HFFc6 (cell line): Measurements from ENCODE around the gene SLIT3. TPM values are rescaled to one million over a fixed set of nuclear protein-coding genes. Genes with fewer than 3 reads are reported as not detected.
A peak's percentile ranks its signal among the peaks of the same experiment; 100 is the strongest.

Source experiments
- DNase-seq: peaks from one replicate; pipeline ENCODE4 v3.0.0-alpha.2; 2018
- H3K27ac Mint-ChIP-seq: 2 replicates; pipeline ENCODE4 v1.8.0; 2020; ENCODE audit warnings: mild to moderate bottlenecking, mixed read lengths
- H3K27me3 Mint-ChIP-seq: 2 replicates; pipeline ENCODE4 v1.8.0; 2021; ENCODE audit warnings: mild to moderate bottlenecking, moderate library complexity, mixed read lengths; ENCODE audit not compliant: insufficient read depth
- H3K36me3 Mint-ChIP-seq: 2 replicates; pipeline ENCODE4 v1.8.0; 2021; ENCODE audit warnings: low read depth, mixed read lengths
- H3K4me1 Mint-ChIP-seq: 2 replicates; pipeline ENCODE4 v1.8.0; 2020; ENCODE audit warnings: low read depth, mixed read lengths
- H3K4me3 Mint-ChIP-seq: 2 replicates; pipeline ENCODE4 v1.8.0; 2020; ENCODE audit warnings: mild to moderate bottlenecking, moderate library complexity, mixed read lengths
- H3K9me3 Mint-ChIP-seq: 2 replicates; pipeline ENCODE4 v1.8.0; 2020; ENCODE audit warnings: mild to moderate bottlenecking, mixed read lengths
- total RNA-seq, 6 experiments: library from RNA; stranded (reverse); fragmentation: NEBNext Ultra II Directional; extraction: Animal tissue kit (Norgen Biotek cat#: 25700); gene quantifications; 2 replicates in 1 of 6; 3 replicates in 5 of 6; pipeline ENCODE4 v1.2.3, GENCODE V29; 2021
- TF ChIP-seq, protein P1 (sequence below): fragments of 200-600 bp; sonication (generic); IDR thresholded peaks from 2 replicates; pipeline ENCODE4 v1.5.0; 2021; ENCODE audit warnings: antibody characterized with exemption, mild to moderate bottlenecking

SLIT3 gene
- total RNA-seq, 6 experiments from 2014 or later = 4.2 to 8.3 (median 7.1) TPM

DNA sequence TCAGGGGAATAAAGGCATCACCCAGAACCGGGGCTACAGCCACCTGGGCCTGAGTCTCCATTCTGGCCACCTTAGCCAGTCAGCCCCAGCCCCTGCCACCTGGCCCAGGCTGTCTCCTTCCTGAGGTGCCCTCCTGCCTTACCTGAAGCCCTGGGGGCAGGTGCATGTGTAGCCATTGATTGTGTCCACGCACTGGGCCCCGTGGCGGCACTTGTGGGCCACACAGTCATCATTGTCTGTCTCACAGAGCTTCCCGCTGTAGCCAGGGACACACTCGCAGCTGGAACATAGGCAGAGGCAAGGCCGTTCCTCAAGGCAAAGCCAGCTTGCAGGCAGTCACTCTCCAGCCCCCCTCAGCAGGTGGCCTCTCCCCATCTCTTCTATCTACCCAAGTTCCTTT lies 614.1 kb downstream of the SLIT3 start:
- Mint-ChIP-seq H3K9me3 (no peaks in the 10 kb centered on the region), H3K4me3 (no peak overlapping the region), H3K27me3 (peaks cover 5% of the 10 kb centered on the region), H3K27ac (no peak overlapping the region), H3K4me1 (peaks cover 6% of the 10 kb centered on the region), H3K36me3 (no peaks in the 10 kb centered on the region)
- DNase-seq = no peak
- TF ChIP-seq, protein P1, sequence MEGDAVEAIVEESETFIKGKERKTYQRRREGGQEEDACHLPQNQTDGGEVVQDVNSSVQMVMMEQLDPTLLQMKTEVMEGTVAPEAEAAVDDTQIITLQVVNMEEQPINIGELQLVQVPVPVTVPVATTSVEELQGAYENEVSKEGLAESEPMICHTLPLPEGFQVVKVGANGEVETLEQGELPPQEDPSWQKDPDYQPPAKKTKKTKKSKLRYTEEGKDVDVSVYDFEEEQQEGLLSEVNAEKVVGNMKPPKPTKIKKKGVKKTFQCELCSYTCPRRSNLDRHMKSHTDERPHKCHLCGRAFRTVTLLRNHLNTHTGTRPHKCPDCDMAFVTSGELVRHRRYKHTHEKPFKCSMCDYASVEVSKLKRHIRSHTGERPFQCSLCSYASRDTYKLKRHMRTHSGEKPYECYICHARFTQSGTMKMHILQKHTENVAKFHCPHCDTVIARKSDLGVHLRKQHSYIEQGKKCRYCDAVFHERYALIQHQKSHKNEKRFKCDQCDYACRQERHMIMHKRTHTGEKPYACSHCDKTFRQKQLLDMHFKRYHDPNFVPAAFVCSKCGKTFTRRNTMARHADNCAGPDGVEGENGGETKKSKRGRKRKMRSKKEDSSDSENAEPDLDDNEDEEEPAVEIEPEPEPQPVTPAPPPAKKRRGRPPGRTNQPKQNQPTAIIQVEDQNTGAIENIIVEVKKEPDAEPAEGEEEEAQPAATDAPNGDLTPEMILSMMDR = no peak

DNA sequence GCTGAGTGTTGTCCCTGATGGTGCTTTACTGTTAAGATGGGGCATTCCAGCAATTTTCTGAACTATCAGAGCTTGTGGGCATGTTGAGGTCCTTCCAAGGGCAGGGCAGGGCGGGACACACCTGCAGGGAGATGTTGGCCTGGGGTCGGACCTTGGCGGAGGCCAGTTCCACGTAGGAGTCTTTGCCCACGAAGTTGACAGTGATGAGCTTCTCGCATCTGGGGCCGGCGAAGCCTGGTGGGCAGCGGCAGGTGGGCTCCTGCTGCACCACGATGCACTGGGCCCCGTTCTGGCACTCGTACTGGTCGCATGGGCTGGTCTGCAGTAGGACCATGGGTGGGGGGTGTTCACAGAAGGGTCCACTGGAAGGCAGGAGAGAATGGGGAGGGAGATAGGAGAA lies 615.4 kb downstream of the SLIT3 start:
- H3K4me3 Mint-ChIP-seq = no peak overlapping the region
- peaks cover 3% of the 10 kb centered on the region for H3K27me3 Mint-ChIP-seq
- no peaks in the 10 kb centered on the region for H3K9me3 Mint-ChIP-seq
- no peak for DNase-seq
- TF ChIP-seq, protein P1 = no peak
- H3K4me1 Mint-ChIP-seq = peaks cover 17% of the 10 kb centered on the region
- no peak overlapping the region for H3K27ac Mint-ChIP-seq
- H3K36me3 Mint-ChIP-seq = no peaks in the 10 kb centered on the region

DNA sequence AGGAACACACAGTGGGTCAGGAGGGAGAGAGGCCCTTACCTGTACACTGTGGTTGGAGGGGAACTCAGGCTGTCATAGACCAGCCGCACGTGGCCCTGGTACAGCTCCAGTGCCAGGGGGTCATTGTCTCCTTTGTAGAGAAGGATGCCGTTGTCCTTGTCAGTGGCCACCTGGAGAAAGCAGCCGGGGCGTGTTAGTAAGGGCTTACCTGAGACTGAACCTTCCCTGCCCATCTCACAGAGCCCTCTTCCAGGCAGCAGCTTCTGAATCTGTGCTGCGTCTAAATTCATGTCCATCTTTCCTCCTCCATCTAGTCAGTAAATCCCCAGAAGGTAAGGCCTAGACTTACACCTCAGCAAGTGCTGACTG lies 617.0 kb downstream of the SLIT3 start:
- H3K4me3 Mint-ChIP-seq = no peak overlapping the region
- no peaks in the 10 kb centered on the region for H3K9me3 Mint-ChIP-seq
- no peak for DNase-seq
- TF ChIP-seq, protein P1 = no peak
- H3K36me3 Mint-ChIP-seq = no peaks in the 10 kb centered on the region
- peaks cover 3% of the 10 kb centered on the region for H3K27me3 Mint-ChIP-seq
- no peak overlapping the region for H3K27ac Mint-ChIP-seq
- peaks cover 17% of the 10 kb centered on the region for H3K4me1 Mint-ChIP-seq

DNA sequence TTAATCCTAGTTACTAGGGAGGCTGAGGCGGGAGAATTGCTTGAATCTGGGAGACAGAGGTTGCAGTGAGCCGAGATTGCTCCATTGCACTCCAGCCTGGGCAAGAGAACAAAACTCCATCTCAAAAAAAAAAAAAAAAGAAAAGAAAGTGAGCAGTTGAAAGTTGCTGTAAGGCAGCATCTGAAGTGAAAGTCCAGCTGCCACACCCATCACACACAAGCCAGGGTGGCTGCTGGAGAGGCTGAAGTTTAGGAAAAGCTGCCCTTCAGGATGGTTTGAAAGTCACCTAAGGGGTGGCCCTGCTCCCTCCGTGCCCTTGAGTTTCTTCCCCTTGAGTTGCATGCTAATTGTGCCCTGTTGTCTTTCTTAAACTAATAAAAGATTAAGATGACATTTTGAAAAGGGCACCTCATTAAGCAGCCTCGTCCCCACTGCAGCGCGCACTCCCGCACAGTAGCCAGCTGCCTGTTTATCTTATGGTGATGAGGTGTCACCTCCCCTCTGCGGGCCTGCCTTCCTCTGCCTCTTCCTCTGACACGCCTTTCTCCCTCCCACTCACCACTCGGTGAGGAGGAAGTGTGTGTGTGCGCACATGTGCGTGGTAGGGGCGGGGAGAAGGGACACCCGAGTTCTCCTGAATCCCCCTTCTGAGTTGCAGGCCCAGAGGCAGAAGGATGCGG lies 617.6 kb downstream of the SLIT3 start:
- no peak overlapping the region for H3K27ac Mint-ChIP-seq
- no peak for DNase-seq
- H3K9me3 Mint-ChIP-seq = no peaks in the 10 kb centered on the region
- peaks cover 3% of the 10 kb centered on the region for H3K27me3 Mint-ChIP-seq
- H3K4me3 Mint-ChIP-seq = no peak overlapping the region
- TF ChIP-seq, protein P1 = no peak
- H3K36me3 Mint-ChIP-seq = no peaks in the 10 kb centered on the region
- H3K4me1 Mint-ChIP-seq = peaks cover 17% of the 10 kb centered on the region

DNA sequence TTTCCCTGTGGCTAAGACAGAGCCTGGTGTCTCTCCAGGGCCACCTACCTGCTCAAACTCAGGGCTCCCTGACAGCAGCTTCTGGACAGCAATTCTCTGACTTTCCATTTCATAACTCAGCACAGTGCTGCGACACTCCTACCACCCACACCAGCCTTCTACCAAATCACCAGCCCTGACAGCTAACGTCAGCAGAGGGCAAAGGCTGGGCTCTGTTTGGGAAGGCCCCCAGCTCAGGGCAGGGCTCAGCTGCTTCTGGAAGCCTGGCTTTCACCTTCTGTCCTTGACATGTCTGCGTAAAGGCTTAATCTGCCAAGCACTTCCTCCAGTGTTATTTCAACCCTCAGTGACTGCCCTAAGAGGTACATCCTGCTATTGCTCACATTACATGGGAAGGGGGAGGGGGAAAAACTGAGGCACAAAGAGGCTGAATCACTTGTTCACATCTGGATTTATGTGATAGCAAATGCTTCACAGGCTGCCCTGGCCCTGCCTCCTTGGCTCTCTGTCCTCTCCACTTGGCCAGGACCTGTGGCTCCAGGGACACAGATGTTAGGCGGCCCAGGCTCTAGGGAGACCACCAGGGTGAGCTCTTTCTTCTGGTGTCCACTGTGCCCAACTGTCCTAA lies 619.3 kb downstream of the SLIT3 start:
- Mint-ChIP-seq H3K9me3 (no peaks in the 10 kb centered on the region), H3K27me3 (no peaks in the 10 kb centered on the region; the same call in none of the 2 replicates), H3K4me3 (no peak overlapping the region), H3K4me1 (peaks cover 17% of the 10 kb centered on the region), H3K27ac (no peak overlapping the region), H3K36me3 (no peaks in the 10 kb centered on the region)
- TF ChIP-seq, protein P1 = peak; percentile 8; the same call in 1 of the 2 replicates
- no peak for DNase-seq
